ENCODE measurements around the gene SPACDR. TPM values are rescaled to one million over a fixed set of nuclear protein-coding genes. Genes with fewer than 3 reads are reported as not detected.

SPACDR gene
- total RNA-seq, 1 experiment from 2014 or later: 1.5 TPM

DNA sequence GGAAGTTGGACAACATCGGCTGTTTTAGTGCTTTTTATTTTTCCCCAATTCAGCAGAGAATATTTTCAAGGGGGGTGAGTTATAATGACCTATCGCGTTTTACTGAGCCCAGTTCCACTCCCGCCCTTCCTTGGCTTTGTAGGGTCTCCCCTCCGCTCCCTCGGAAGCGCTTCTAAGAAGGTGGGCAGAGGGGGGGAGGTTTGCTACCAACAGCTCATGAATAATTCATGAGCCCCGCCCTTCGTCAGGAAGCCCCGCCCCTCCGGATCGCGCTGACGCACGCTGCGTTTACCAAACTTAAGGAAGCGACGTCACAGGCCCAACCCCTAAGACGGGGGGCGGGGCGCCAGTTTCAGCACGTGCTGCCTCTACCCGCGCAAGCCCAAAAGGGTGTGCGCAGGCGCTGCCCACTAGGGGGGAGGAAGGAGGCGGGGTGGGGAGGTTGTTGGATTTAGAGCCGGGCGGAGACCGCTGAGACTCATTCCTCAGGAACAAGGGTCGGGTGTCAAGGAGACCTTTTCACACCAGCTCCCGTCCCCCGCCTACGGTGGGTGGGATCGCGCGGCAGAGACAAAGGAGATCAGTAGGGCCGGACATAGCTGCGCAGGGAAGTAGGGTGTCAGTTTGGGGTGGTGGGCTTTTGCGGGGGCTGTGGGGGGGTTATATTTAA is 35.0 kb downstream of the SPACDR start:
- CTCF ChIA-PET: interaction anchor here (0.7 kb wide), 1 partner anchor 130 kb away, joined by 4 read pairs; no protein-coding TSS in a partner anchor
- H3K9me3 ChIP-seq (ENCODE audit: control insufficient read depth, insufficient read depth, low read depth, low read length): no peaks in the 10 kb centered on the region
- peak; percentile 77 for ATAC-seq

More for the DNA sequence above, 35.0 kb downstream of the SPACDR start:
- BruUV-seq (replicated peaks): no TSS peak
- Histone ChIP-seq H3K4me3 (ENCODE audit: low read depth in 2 of 2, low read length in 2 of 2) (peak overlapping the region; percentile 66 to 92), H3K27ac (ENCODE audit: low read length) (peak overlapping the region; percentile 98), H3K27me3 (ENCODE audit: control insufficient read depth, insufficient read depth, low read length) (no peaks in the 10 kb centered on the region), H3K4me1 (ENCODE audit: control insufficient read depth, insufficient read depth, low read length) (peaks cover 39% of the 10 kb centered on the region), H3K36me3 (ENCODE audit: control insufficient read depth, insufficient read depth, low read length) (no peaks in the 10 kb centered on the region; the same call in 1 of the 2 replicates)
- POLR2A ChIA-PET: interaction anchor here (0.5 to 0.7 kb wide), 7 partner anchors 11 to 488 kb away, joined by 3 to 12 read pairs (median 4); no protein-coding TSS in a partner anchor
- intact Hi-C loops (cut with micrococcal nuclease; ENCODE audit: unreplicated experiment) (no loop called here), in situ Hi-C loops (cut with HindIII; ENCODE audit: low pct_unique_long_range_greater_than_20kb, low sequenced_read_pairs) (no loop called here)
- TF ChIP-seq TCF7L2 (IDR thresholded peaks at IDR 0.05; ENCODE audit: low read depth, low read length): no peak
- no peak for TF ChIP-seq CTCF (IDR thresholded peaks at IDR 0.05)
- peak; percentile 92 for TF ChIP-seq POLR2AphosphoS5 (IDR thresholded peaks at IDR 0.05; ENCODE audit: low read depth, low read length)
- peak in 1 of 2 experiments; percentile 58; a peak in 1 of 4 replicates for TF ChIP-seq REST (IDR thresholded peaks at IDR 0.05; ENCODE audit: insufficient read depth in 1 of 2, low read depth in 2 of 2, low read length in 1 of 2)
- DNase-seq (ENCODE audit: low read depth, low spot score): peak; percentile 99

Data from Panc1 (cell line).